ENCODE measurements around the gene SPDYE2B. TPM values are rescaled to one million over a fixed set of nuclear protein-coding genes. Genes with fewer than 3 reads are reported as not detected.
A peak's percentile ranks its signal among the peaks of the same experiment; 100 is the strongest.
"Not testable (repeated sequence)": the region's sequence is repeated elsewhere in the genome, so short reads cannot be mapped to it uniquely, and the experiment has no call there.

SPDYE2B gene
- total RNA-seq, 1 donor from 2014 or later, result not detected

DNA sequence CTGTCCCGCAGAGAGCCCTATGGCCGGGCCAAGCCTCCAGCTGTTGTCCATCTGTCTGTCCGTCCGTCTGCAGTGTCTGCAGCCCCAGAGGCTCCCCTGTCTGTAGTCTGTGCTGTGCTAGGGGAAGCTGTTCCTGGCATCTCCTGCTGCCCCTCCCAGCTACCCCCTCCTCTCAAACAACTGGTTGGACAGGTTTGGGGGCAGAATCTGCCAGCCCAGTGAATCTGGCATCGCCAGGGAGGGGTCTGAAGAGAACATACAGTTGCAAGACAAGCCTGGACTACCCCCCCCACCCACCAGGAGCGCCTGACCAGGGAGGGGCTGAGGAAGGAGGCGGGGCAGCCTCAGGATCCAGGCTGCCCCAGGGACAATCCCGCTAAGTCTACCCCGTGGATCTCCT, 7.4 kb upstream of the SPDYE2B start, which contains the start of gene UPK3BL1:
Gene UPK3BL1 (minus strand): TSS at position 101 of the 400 bp plus-strand sequence. CDS start 50 bp downstream, at position 51.
- DNase-seq (ENCODE audit: low read depth in 2 of 2), result not testable (repeated sequence)

- DNase-seq (ENCODE audit: low read depth in 2 of 2), result not testable (repeated sequence)
Observed at GRCh38 chr7:102643404-102643803, 6.7 kb upstream of the SPDYE2B start.

DNA sequence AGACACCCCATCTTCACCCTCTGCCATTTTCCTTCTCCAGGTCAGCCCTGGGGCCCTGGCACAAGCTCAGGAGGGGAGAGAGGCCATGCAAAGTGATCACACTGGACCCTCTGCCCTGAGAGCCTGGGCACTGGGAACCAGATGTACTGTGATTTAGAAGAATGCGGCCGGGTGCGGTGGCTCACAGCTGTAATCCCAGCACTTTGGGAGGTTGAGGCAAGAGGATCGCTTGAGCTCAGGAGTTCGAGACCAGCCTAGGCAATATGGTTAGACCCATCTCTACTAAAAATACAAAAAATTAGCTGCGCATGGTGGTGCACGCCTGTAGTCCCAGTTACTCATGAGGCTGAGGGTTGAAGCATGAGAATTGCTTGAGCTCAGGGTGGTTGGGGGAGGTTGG, 2.3 kb upstream of the SPDYE2B start:
- DNase-seq (ENCODE audit: low read depth in 2 of 2), result not testable (repeated sequence)

GRCh38 chr7:102664765-102665164, 14.6 kb downstream of the SPDYE2B start:
- not testable (repeated sequence) for DNase-seq (ENCODE audit: low read depth in 2 of 2)

DNA sequence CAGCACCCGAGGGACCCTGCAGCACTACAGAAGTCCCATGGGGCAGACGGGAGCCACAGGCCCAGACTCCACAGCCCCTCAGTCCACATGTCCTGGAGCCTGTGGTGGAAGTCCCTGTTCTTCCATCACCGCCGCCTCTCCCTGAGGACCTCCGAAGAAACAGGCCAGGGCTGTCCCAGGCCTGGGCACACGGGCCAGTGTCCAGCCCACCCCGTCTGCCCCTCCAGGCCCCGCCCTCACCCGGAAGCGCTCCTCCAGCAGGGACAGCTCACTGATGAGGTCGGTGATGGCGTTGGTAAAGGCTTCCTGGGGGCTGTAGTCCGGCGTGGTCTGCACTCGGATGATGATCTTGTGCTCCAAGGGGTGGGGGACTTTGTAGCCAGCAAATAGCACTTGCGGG, 16.7 kb downstream of the SPDYE2B start:
- not testable (repeated sequence) for DNase-seq (ENCODE audit: low read depth in 2 of 2)

DNA sequence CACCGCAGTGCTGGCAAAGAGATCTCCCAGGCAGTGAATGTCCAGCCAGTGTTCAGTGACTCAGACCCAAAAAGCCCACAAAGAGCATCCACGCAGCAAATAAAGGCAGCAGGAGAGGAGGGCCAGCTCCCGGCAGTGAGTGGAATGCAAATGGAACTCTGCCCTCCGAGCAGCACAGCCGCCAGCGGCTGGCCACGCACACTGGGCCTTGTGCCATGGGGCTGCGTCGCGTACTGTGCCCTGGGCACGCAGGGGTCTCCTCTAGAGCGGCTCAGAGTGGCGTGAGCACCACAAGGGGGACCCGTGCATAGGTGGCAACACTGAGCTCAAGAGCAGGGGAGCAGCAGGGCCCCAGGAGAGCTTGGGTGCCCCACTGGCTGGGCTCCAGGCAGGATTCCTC, 17.4 kb downstream of the SPDYE2B start:
- not testable (repeated sequence) for DNase-seq (ENCODE audit: low read depth in 2 of 2)

- DNase-seq (ENCODE audit: low read depth in 2 of 2), result peak; percentile 69 to 89
Observed at GRCh38 chr7:102671166-102671955, 21.2 kb downstream of the SPDYE2B start, which contains the start of gene POLR2J2. TSS of gene POLR2J2 (minus strand) at chr7:102671663. CDS start at chr7:102671601, 62 bp downstream.

GRCh38 chr7:102671956-102672307, 21.8 kb downstream of the SPDYE2B start:
- DNase-seq (ENCODE audit: low read depth in 2 of 2), result not testable (repeated sequence)

DNA sequence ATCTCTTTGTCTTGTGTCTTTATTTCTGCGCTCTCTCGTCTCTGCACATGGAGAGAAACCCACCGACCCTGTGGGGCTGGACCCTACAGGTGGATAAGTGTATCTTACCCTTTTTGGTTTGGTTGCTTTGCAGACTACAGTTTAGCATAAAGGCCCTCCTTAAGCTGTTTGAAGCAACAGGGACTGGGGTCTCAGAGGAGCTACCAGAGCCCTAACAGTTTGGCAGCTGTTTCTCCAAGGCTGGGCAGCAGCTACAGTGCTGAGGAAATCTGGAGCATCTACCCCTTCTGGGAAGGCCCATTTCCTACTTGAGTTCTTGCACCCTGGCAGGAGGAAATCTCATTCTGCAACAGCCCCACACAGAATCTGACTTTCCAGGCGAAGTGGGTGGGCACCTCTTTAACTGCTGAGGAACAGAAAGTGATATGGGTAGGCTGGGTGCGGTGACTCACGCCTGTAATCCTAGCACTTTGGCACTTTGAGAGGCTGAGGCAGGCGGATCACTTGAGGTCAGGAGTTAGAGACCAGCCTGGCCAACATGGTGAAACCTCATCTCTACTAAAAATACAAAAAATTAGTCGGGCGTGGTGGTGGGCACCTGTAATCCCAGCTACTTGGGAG, 23.4 kb downstream of the SPDYE2B start:
- not testable (repeated sequence) for DNase-seq (ENCODE audit: low read depth in 2 of 2)

- not testable (repeated sequence) for DNase-seq (ENCODE audit: low read depth in 2 of 2)
Observed at GRCh38 chr7:102675545-102675944, 25.4 kb downstream of the SPDYE2B start.

DNA sequence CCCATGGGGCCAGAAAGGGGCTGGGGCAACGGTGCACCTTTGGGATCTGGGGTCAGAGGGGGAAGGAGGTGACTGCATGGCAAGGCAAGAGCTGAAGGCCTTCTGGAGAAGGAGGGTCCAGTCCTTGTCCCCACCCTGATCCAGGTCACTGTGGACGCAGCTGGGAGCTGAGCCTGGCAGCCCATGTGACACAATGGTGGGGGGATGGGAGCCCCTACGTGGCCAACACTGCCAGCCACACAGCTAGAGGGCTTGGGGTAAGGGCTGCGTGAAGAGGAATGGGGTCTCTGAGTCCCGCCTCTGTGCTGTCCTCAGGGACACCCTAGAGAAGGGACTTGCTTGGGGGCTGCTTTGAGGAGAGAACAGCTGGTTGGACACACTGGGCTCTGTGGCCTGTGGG, 30.7 kb downstream of the SPDYE2B start:
- not testable (repeated sequence) for DNase-seq (ENCODE audit: low read depth in 2 of 2)

- not testable (repeated sequence) for DNase-seq (ENCODE audit: low read depth in 2 of 2)
Observed at GRCh38 chr7:102682560-102682959, 32.4 kb downstream of the SPDYE2B start.

- not testable (repeated sequence) for DNase-seq (ENCODE audit: low read depth in 2 of 2)
Observed at GRCh38 chr7:102688299-102689036, 38.3 kb downstream of the SPDYE2B start.

DNA sequence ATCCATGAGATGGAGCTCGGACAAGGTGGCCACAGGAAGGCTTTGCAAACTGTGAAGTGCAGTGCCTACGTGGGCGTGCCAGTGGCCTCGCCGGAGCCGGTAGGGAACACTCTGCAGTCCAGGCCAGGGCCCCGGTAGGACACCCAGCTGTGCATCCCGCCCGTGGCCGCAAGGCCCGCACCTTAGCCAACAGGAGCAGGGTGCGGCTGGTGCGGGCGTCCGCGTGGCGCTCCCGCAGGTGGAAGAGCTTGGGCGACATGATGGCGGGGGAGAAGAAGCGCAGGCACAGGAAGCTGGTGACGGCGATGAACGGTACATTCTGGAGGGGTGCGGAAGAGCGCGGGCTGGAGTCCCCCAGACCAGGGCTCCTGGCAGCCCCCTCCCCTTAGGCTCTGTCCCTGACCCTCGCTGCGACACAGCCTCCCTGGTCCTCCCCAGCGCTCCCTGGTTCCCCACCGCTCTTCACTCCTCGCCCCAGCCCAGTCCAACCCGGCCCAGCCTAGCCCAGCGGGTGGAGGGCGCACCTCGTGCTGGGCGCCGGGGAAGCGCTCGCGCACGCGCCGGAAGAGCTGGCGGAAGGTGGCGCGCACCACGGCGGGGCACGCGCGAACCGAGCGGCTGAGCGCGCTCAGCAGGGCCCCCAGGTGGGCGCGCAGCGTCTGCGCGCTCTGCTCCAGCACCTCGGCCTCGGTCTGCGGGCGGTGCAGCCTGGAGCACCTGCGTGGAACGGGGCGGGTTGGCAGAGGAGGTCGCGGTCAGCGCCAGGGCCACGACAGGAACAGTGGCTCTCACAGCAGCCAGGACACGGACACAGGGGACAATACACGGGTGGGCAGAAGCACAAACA, 39.5 kb downstream of the SPDYE2B start:
- not testable (repeated sequence) for DNase-seq (ENCODE audit: low read depth in 2 of 2)

- not testable (repeated sequence) for DNase-seq (ENCODE audit: low read depth in 2 of 2)
Observed at GRCh38 chr7:102690602-102691001, 40.5 kb downstream of the SPDYE2B start.

DNA sequence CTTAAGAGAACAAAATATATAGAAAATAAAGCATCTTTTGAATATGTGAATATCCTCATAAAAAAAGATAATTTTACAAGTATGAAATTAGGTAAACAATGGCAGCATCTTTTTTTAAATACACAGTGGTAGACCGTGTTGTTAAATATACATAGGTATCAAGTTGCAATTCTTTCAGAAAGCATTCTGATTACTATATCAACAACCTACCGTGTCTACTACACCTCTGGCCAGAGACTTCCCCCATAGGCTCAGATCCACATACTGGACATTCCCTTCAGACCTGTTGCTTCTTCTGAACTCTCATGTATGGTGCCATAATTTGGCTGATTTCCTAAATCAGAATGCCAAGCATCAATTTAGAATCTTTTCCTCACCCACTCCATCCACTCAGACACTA, 43.9 kb downstream of the SPDYE2B start:
- DNase-seq (ENCODE audit: low read depth in 2 of 2), result not testable (repeated sequence)

GRCh38 chr7:102695033-102695552, 45.0 kb downstream of the SPDYE2B start:
- not testable (repeated sequence) for DNase-seq (ENCODE audit: low read depth in 2 of 2)

DNA sequence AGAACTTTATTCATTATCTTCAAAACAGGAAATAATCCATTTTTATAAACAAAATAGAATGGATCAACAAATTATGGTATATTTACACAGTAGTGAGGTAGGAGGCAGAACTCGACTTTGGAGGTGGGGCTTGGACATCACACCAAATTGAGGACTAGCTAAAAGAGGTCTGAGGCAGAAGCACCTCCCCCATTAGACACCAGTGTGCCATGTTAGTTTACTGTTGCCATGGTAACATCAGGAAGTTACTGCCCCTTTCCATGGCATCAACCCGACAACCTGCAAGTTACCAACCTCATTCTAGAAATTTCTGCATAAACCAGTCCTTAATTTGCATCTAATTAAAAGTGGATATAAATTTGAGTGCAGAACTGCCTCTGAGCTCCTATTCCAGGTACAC, 45.9 kb downstream of the SPDYE2B start:
- not testable (repeated sequence) for DNase-seq (ENCODE audit: low read depth in 2 of 2)

GRCh38 chr7:102697642-102698512, 47.8 kb downstream of the SPDYE2B start:
- not testable (repeated sequence) for DNase-seq (ENCODE audit: low read depth in 2 of 2)

Data from lung microvascular endothelial cell (primary cell).